Hepatocyte (in vitro differentiated cells): ENCODE results near the gene PSD2.

Experiments used
- CTCF ChIP-seq: fragments of 200-600 bp; sonication (generic); IDR thresholded peaks from 2 replicates; pipeline ENCODE4 v1.5.1; 2016; ENCODE audit warnings: antibody characterized with exemption, mild to moderate bottlenecking; ENCODE audit not compliant: poor library complexity
- EZH2 ChIP-seq: fragments of 200-600 bp; sonication (generic); IDR thresholded peaks from 2 replicates; pipeline ENCODE4 v1.6.1; 2016; ENCODE audit warnings: antibody characterized with exemption, mild to moderate bottlenecking, borderline replicate concordance

- TF ChIP-seq EZH2 (no peak), CTCF (no peak)
These were observed 71.5 kb downstream of the PSD2 start for GRCh38 chr5:139867109-139867508.
